ENCODE data around the gene SCN5A.

The SCN5A gene

GRCh38 chr3:38580450-38581382, 68.8 kb downstream of the SCN5A start:
- DNase-seq (ENCODE audit: low spot score) = no peak
- no peak for TF ChIP-seq CTCF (IDR thresholded peaks at IDR 0.05; ENCODE audit: borderline replicate concordance, control extremely low read depth, extremely low read depth, insufficient read depth, missing control alignments)
- in situ Hi-C loops (cut with MboI; ENCODE audit: low sequenced_read_pairs, unreplicated experiment) = no loop called here

DNA sequence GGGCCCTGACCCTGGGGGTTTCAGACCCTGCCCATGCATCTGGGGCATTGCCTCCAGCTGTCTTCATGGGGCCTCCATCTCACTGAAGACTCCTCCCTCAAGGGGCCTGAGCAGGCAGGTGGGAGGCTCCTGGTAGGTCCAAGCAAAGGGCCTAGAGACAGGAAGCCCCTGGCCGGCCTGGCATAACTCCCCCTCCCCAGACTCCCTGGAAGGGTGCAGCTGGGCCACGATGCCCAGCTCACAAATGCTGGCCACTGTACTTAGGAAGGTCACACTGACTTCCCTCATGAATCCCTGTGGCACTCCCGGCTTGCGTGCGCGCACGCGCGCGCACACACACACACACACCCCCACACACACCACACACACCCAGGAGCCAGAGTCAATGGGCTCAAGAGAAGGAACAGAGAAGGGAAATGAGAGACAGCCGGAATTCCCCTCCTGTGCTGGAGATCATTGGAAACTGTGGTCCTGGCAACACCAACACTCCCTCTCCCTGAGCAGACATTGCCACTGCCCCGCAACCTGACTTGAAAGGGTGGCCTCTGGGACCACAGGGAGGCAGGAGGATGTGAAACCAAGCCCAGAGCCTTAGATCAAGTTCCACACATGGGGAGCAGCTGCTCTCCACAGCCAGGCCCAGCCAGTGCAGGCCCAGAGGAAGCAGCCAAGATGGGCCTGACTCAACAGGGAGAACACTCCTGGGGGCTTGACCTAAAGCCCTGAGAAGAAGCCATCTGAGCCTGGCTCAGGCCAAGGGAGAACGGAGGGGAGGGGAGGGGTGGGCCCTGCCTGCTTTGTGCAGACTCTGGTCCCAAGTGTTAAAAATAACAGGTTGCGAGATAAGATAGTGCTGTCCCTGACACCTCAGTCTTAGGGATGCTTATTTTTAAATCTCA, 69.7 kb downstream of the SCN5A start:
- in situ Hi-C loops (cut with MboI; ENCODE audit: low sequenced_read_pairs, unreplicated experiment) = no loop called here
- peak; percentile 69 for DNase-seq (ENCODE audit: low spot score)
- no peak for TF ChIP-seq CTCF (IDR thresholded peaks at IDR 0.05; ENCODE audit: borderline replicate concordance, control extremely low read depth, extremely low read depth, insufficient read depth, missing control alignments)

DNA sequence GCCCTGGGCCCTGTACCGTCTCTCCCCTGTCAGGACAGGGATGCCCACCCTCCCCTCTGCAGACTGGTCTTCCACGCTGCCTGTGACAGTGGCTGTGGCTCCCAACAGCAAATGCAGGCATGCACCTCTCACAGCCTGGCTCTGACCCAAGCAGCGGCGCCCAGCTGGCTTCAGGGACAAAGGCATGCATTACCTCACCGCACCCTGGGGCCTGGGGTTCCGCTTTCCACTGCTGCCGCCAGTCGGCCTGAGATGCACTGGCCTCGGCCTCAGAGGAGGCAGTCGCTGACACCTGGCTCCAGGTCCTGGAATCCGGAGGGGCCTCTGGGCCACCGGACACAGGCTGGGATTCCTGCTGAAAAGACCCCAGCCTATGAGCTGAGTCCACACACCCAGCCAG, 70.3 kb downstream of the SCN5A start:
- TF ChIP-seq CTCF (IDR thresholded peaks at IDR 0.05; ENCODE audit: borderline replicate concordance, control extremely low read depth, extremely low read depth, insufficient read depth, missing control alignments) = no peak
- in situ Hi-C loops (cut with MboI; ENCODE audit: low sequenced_read_pairs, unreplicated experiment) = no loop called here
- DNase-seq (ENCODE audit: low spot score) = no peak

DNA sequence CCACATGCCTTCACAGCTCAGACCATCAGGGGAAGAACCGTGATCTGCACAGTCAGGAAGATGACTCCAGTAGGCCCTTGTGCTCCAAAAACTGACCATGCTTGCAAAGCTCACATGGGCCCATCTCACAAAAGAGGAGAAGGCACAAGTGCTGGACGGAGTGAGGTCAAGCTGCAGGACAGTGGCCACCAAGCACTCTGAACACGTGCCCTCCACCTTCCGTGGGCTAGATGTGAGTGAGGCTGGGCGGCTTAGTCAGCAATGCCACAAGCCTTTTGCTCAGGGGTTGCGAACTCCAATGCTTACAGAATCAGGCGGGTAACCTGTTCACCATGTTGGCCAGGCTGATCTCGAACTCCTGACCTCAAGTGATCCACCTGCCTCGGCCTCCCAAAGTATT, 70.9 kb downstream of the SCN5A start:
- no peak for TF ChIP-seq CTCF (IDR thresholded peaks at IDR 0.05; ENCODE audit: borderline replicate concordance, control extremely low read depth, extremely low read depth, insufficient read depth, missing control alignments)
- in situ Hi-C loops (cut with MboI; ENCODE audit: low sequenced_read_pairs, unreplicated experiment) = no loop called here
- no peak for DNase-seq (ENCODE audit: low spot score)

DNA sequence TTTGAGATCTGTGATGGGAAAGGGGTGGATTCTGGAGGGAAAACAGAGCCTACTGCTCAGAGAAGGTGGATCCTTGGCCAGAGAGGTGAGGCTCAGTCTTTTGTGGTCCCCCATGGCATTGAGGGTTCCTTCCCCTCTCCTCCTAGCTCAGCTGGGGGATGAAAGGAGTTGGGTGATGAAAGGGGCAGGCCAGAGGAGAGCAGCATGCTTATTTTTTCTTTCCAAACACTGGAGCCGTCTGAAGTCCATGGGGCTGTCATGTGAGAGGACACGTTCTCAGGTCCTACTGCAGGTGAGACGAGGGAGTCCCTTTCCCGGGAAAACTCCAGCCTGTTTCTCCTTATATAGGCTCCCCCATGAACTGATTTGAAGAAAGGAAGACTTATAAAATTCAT, 71.4 kb downstream of the SCN5A start:
- no peak for DNase-seq (ENCODE audit: low spot score)
- TF ChIP-seq CTCF (IDR thresholded peaks at IDR 0.05; ENCODE audit: borderline replicate concordance, control extremely low read depth, extremely low read depth, insufficient read depth, missing control alignments) = no peak
- in situ Hi-C loops (cut with MboI; ENCODE audit: low sequenced_read_pairs, unreplicated experiment) = no loop called here

DNA sequence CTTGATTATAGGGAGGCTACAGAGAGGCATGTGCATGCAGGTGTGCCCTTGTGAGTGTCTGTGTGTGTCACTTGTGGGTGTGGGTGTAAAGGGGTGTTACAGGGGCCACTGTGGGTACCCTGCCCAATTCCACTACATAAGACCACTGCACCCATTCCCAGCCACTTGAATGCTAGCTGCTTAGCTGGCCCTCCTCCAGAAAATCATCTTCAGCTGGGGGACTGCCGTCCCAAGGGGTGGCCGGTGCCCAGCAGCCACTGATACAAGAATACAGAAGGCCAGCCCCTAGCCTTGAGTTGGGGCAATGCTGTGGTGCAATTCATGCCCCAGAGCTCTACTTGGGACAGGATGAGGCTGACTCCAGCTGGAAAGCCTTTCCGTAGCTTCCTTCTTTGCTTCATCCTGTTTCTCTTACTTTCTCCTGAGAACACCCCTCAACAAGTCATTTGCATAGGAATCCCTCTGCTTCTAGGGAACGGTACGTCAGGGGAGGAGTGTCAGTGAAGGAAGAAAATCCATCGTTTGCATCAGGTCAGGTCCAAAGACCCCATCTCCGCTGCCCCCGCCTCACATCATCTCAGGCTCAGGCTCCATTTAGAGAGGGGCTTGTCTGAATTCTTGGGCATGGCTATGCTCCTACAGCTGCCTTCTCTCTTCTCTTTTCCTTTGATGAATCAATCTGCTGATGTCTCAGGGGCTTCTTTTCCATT, 72.0 kb downstream of the SCN5A start:
- DNase-seq (ENCODE audit: low spot score) = no peak
- in situ Hi-C loops (cut with MboI; ENCODE audit: low sequenced_read_pairs, unreplicated experiment) = no loop called here
- TF ChIP-seq CTCF (IDR thresholded peaks at IDR 0.05; ENCODE audit: borderline replicate concordance, control extremely low read depth, extremely low read depth, insufficient read depth, missing control alignments) = no peak

All from GM13976 (cell line).